Osteocyte (in vitro differentiated cells): ENCODE data around the gene CFAP206. TPM values are rescaled to one million over a fixed set of nuclear protein-coding genes. Genes with fewer than 3 reads are reported as not detected.

Experiments
- DNase-seq: peaks from one replicate; pipeline ENCODE4 v3.0.0; 2021; ENCODE audit warnings: mixed read lengths; ENCODE audit not compliant: unreplicated experiment; ENCODE audit errors: extremely low spot score
- H3K27ac Mint-ChIP-seq: one replicate; pipeline ENCODE4 v1.8.0; 2021; ENCODE audit warnings: mild to moderate bottlenecking, mixed read lengths; ENCODE audit not compliant: unreplicated experiment
- H3K27me3 Mint-ChIP-seq: one replicate; pipeline ENCODE4 v1.8.0; 2021; ENCODE audit warnings: mixed read lengths; ENCODE audit not compliant: unreplicated experiment
- H3K36me3 Mint-ChIP-seq: one replicate; pipeline ENCODE4 v1.8.0; 2021; ENCODE audit warnings: mixed read lengths; ENCODE audit not compliant: unreplicated experiment
- H3K4me1 Mint-ChIP-seq: one replicate; pipeline ENCODE4 v1.8.0; 2021; ENCODE audit warnings: mixed read lengths; ENCODE audit not compliant: unreplicated experiment
- H3K4me3 Mint-ChIP-seq: one replicate; pipeline ENCODE4 v1.8.0; 2021; ENCODE audit warnings: mild to moderate bottlenecking, moderate library complexity, mixed read lengths; ENCODE audit not compliant: unreplicated experiment
- H3K9me3 Mint-ChIP-seq: one replicate; pipeline ENCODE4 v1.8.0; 2021; ENCODE audit warnings: mixed read lengths; ENCODE audit not compliant: unreplicated experiment
- total RNA-seq: library from RNA; stranded (reverse); gene quantifications from 2 replicates; pipeline ENCODE4 v1.2.1, GENCODE V29; 2021
- TF ChIP-seq, protein P1 (sequence below): fragments of 200-600 bp; sonication (generic); IDR thresholded peaks from 2 replicates; pipeline ENCODE4 v1.5.0; 2021; ENCODE audit warnings: antibody characterized with exemption, mild to moderate bottlenecking, moderate library complexity

CFAP206 gene
- total RNA-seq, 1 donor from 2014 or later = 0.30 TPM

DNA sequence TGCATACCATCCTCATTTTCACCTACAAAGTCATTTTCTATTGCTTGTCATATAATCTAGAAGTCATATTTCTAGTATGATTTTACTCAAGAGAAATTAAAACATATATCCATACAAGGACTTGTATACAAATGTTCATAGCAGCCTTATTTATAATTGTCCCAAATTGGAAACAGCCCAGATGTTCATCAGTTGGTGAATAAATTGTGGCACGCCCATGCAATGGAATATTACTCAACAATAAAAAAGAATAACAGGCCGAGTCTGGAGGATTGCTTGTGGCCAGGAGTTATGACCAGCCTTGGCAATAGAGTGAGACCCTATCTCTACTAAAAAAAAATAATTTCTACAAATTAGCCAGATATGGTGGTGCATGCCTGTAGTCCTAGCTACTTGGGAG lies 34.4 kb upstream of the CFAP206 start:
- TF ChIP-seq, protein P1, sequence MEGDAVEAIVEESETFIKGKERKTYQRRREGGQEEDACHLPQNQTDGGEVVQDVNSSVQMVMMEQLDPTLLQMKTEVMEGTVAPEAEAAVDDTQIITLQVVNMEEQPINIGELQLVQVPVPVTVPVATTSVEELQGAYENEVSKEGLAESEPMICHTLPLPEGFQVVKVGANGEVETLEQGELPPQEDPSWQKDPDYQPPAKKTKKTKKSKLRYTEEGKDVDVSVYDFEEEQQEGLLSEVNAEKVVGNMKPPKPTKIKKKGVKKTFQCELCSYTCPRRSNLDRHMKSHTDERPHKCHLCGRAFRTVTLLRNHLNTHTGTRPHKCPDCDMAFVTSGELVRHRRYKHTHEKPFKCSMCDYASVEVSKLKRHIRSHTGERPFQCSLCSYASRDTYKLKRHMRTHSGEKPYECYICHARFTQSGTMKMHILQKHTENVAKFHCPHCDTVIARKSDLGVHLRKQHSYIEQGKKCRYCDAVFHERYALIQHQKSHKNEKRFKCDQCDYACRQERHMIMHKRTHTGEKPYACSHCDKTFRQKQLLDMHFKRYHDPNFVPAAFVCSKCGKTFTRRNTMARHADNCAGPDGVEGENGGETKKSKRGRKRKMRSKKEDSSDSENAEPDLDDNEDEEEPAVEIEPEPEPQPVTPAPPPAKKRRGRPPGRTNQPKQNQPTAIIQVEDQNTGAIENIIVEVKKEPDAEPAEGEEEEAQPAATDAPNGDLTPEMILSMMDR = no peak
- Mint-ChIP-seq H3K27me3 (no peaks in the 10 kb centered on the region), H3K4me1 (no peaks in the 10 kb centered on the region)

DNA sequence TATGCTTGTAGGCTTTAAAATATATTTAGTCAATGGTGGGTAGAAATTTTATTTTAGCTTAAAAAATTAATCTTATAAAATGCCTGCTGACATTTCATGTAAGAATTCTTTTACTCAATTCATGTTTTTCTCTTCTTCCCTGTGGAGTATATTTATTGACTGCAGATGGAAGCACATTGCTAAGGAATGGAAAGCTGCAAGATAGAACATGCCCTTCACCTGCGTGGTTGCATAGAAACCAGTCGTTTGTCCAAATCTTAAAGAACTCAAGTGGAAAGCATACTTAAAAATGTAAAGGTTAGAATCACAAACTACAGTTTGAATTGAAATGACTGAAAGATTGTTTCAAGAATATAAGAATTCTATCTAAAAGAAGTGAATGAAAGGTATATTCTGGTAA lies 32.5 kb upstream of the CFAP206 start:
- no peaks in the 10 kb centered on the region for H3K27me3 Mint-ChIP-seq
- H3K36me3 Mint-ChIP-seq = no peaks in the 10 kb centered on the region
- TF ChIP-seq, protein P1 = no peak
- H3K27ac Mint-ChIP-seq = no peak overlapping the region
- no peak overlapping the region for H3K4me3 Mint-ChIP-seq
- no peaks in the 10 kb centered on the region for H3K4me1 Mint-ChIP-seq
- no peak for DNase-seq
- H3K9me3 Mint-ChIP-seq = peaks cover 4% of the 10 kb centered on the region

More for the DNA sequence above, 34.4 kb upstream of the CFAP206 start:
- peaks cover 11% of the 10 kb centered on the region for H3K9me3 Mint-ChIP-seq
- H3K4me3 Mint-ChIP-seq = no peak overlapping the region
- H3K27ac Mint-ChIP-seq = no peak overlapping the region
- no peak for DNase-seq
- no peaks in the 10 kb centered on the region for H3K36me3 Mint-ChIP-seq

DNA sequence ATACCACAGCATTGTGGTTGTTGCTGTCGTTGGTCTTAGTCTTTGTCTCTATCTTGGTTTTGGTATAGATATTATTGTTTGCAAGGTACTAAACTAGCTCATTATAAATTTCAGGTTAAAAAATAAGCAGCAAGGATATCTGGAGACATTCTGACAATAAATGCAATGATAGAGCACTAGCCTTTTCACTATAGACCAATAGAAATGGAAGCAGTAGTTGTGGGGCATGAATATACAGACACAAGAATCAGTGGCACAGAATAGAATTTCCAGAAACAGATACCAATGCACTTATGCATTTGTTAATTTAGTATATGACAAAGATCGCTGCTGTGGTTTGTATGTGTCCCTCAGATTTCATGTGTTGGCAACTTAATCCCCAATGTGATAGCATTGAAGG lies 31.1 kb upstream of the CFAP206 start:
- no peaks in the 10 kb centered on the region for H3K27me3 Mint-ChIP-seq
- no peaks in the 10 kb centered on the region for H3K36me3 Mint-ChIP-seq
- H3K9me3 Mint-ChIP-seq = peaks cover 4% of the 10 kb centered on the region
- no peaks in the 10 kb centered on the region for H3K4me1 Mint-ChIP-seq
- H3K27ac Mint-ChIP-seq = no peak overlapping the region
- no peak overlapping the region for H3K4me3 Mint-ChIP-seq
- DNase-seq = no peak
- TF ChIP-seq, protein P1 = no peak

DNA sequence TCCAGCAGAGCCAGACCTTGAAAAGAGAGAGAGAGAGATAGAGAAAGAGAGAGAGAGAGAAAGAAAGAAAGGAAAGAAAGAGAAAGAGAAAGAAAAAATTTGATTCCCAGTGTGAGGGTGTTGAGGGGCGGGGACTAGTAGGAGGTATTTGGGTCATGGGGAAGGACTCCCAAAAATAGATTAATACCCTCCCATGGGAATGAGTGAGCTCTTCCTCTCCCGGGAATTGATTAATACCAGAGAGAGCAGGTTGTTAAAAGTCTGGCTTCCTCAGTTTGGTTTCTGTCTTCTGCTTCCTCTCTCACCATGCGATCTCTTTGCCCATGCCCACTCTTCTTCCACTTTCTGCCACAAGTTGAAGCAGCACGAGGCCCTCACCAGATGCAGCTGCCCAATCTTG lies 28.8 kb upstream of the CFAP206 start:
- Mint-ChIP-seq H3K9me3 (no peaks in the 10 kb centered on the region), H3K4me1 (no peaks in the 10 kb centered on the region), H3K27me3 (no peaks in the 10 kb centered on the region), H3K27ac (no peak overlapping the region), H3K4me3 (no peak overlapping the region), H3K36me3 (no peaks in the 10 kb centered on the region)
- no peak for DNase-seq
- TF ChIP-seq, protein P1 = no peak

DNA sequence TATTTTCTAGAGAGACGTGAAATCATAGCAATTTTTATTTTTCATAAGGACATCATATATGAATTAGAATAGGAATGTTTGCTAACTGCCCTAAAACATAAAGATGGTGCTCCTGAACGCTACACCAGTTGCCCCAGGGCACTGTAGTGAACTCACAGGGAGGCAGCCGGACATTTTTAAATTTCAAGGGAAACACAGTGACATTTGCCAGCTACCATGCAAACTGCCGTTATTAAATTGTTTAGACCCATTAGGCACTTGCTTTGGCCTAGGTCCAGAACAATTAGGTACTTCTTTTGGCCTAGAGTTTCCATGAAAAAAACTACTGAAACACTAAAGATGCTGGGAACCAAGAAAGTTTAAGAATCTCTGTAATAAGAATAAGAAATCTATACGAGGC lies 24.9 kb upstream of the CFAP206 start:
- no peaks in the 10 kb centered on the region for H3K36me3 Mint-ChIP-seq
- no peak overlapping the region for H3K4me3 Mint-ChIP-seq
- no peak overlapping the region for H3K27ac Mint-ChIP-seq
- no peak for DNase-seq
- TF ChIP-seq, protein P1 = no peak
- H3K4me1 Mint-ChIP-seq = no peaks in the 10 kb centered on the region
- H3K27me3 Mint-ChIP-seq = no peaks in the 10 kb centered on the region
- H3K9me3 Mint-ChIP-seq = no peaks in the 10 kb centered on the region
